ENCODE data around the gene LNPK. TPM values are rescaled to one million over a fixed set of nuclear protein-coding genes. Genes with fewer than 3 reads are reported as not detected.
"Not testable (repeated sequence)": the region's sequence is repeated elsewhere in the genome, so short reads cannot be mapped to it uniquely, and the experiment has no call there.

Gene LNPK
- 57.0 TPM for total RNA-seq
- long read RNA-seq, full-length matches to known transcripts = 27 of 46 reads
- long read RNA-seq, partial matches to known transcripts = 1 of 46 reads
- long read RNA-seq, other reads (novel, unspliced or antisense) = 18 of 46 reads

GRCh38 chr2:176001916-176002687, at the start of gene LNPK:
LNPK (minus strand) TSS chr2:176002267; CDS start chr2:175995584, 6,683 bp downstream.
- DNase-seq (ENCODE audit: low spot score) = peak; percentile 96

DNA sequence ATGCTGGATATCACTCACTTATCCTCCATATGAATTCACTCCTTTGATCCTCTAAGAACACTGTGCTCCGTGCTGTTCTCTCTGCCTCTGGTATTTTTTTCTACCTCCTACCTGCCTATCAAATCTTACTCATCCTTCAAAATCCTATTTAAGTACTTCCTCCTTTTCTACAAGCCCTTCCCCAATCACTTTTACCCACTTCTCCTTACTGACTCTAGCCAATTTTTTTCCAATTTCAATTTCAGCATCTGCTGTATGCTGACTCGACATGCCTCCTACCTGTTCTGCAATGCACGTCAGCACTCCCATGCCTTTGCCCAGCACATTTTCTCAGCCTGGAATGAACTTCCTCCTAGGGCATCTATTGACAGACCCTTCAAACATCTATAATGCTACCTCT, 37.3 kb upstream of the LNPK start:
- DNase-seq (ENCODE audit: low spot score) = no peak

GRCh38 chr2:176038694-176039093, 36.6 kb upstream of the LNPK start:
- DNase-seq (ENCODE audit: low spot score) = no peak

GRCh38 chr2:176035013-176035691, 33.1 kb upstream of the LNPK start:
- no peak for DNase-seq (ENCODE audit: low spot score)

GRCh38 chr2:176027806-176028205, 25.7 kb upstream of the LNPK start:
- no peak for DNase-seq (ENCODE audit: low spot score)

GRCh38 chr2:176025932-176026331, 23.9 kb upstream of the LNPK start:
- no peak for DNase-seq (ENCODE audit: low spot score)

DNA sequence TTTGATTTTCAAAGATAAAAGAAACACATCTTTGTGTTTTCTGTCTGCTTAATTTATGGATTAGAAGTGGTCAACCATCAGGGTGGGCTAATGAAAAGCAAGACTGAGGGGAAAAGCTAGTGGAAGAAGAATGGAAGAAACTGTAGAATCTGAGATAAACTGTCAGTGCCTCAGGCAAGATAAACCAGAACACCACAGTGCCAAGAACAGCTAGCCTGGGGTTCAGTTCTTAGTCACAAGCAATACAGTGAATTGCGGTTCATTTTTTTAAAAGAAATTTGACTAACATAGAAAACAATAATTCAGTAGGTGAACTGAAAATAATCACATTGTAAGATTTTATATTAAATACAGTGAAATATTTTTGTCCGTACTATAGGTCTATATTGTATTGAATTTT, 22.0 kb upstream of the LNPK start:
- no peak for DNase-seq (ENCODE audit: low spot score)

DNA sequence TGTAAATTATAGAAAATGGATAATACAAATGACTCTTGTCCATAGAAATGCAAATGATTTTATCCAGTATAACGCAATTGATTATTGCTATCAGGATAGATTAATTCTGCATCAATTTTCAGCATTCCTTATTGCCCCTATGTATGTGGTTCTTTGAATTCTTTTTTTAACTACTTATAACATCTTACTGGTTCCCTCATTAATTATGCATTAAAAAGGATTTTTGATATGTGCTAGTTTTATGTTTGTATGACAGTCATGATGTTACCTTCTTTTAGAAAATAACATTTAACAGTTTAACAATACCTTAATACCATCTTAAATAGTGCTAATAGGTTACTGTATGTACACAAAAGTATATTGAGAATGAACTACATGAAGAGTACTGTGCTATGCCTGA, 20.0 kb upstream of the LNPK start:
- DNase-seq (ENCODE audit: low spot score) = no peak

DNA sequence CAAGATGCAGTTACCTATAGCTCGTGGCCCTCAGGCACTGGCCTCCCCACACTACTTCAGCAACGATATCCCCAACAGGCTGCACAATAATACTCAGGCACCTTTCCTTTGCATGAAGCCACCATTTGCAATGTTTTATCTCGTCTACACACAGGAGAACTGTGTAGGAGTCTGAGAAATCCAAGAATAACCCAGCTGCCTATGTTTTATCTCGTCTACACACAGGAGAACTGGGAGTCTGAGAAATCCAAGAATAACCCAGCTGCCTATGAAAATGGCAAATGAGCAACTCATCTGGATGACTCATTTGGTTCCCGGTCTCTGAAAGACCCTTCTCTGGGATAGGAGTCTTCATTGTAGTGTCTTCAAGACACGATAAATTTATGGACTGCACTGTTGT, 18.3 kb upstream of the LNPK start:
- DNase-seq (ENCODE audit: low spot score) = no peak

- no peak for DNase-seq (ENCODE audit: low spot score)
Measured at GRCh38 chr2:176018708-176019107, 16.6 kb upstream of the LNPK start.

GRCh38 chr2:176009445-176009844, 7.4 kb upstream of the LNPK start:
- no peak for DNase-seq (ENCODE audit: low spot score)

GRCh38 chr2:176004934-176005333, 2.9 kb upstream of the LNPK start:
- DNase-seq (ENCODE audit: low spot score) = no peak

DNA sequence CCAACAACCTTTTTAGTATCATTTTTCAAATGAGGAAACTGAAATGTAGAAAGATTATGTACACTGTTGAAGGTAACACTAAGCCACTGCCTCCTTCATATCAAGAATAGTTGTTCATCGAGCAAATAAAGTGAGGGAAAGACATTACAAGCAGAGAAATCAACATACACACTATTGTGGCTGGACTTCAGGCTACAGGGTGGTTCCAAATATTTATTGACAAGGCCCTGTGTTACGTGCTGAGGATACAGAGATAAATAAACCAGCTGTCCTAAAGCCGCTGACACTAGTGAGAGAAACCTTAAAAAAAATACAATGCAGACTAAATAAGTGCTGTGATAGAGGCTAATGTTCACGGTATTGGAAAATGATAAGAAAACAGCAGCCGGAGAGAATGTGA, 1.9 kb upstream of the LNPK start:
- no peak for DNase-seq (ENCODE audit: low spot score)

- no peak for DNase-seq (ENCODE audit: low spot score)
Measured at GRCh38 chr2:176002688-176003210, 682 bp upstream of the LNPK start.

- no peak for DNase-seq (ENCODE audit: low spot score)
Measured at GRCh38 chr2:176001281-176001915, 669 bp downstream of the LNPK start.

- DNase-seq (ENCODE audit: low spot score) = no peak
Measured at GRCh38 chr2:175999283-175999819, 2.7 kb downstream of the LNPK start.

- DNase-seq (ENCODE audit: low spot score) = no peak
Measured at GRCh38 chr2:175990099-175990498, 12.0 kb downstream of the LNPK start.

GRCh38 chr2:175987126-175987525, 14.9 kb downstream of the LNPK start:
- DNase-seq (ENCODE audit: low spot score) = not testable (repeated sequence)

GRCh38 chr2:175984846-175985245, 17.2 kb downstream of the LNPK start:
- DNase-seq (ENCODE audit: low spot score) = no peak

DNA sequence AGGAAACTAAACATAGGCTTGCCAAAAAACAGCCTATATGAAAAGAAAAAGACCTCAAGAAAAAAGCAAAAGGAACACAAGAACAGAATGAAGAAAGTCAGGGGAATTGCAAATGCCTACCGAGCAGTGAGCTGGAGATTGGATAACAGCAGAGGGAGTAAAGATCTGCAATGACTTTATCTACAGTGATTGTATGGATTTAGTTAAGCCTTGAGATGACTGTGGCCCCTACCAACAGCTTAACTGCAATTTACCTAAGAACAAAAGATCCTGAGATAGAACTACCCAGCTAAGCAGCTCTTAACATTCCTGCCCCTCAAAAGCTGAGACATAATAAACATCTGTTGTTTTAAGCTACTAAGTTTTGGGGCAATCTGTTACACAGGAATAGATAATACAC, 20.5 kb downstream of the LNPK start:
- DNase-seq (ENCODE audit: low spot score) = no peak

GRCh38 chr2:175976391-175977157, 25.5 kb downstream of the LNPK start:
- DNase-seq (ENCODE audit: low spot score) = no peak

Measured in mesenteric fat pad (tissue), 1 donor.